GM21447 (cell line): ENCODE data around the gene DKK3.

ENCODE experiments used
- ATAC-seq: cut with Tn5 transposase; IDR thresholded peaks from one replicate; pipeline ENCODE4 v1.9.1; 2021; ENCODE audit not compliant: unreplicated experiment

Gene DKK3

GRCh38 chr11:12031856-12032544, 23.6 kb upstream of the DKK3 start:
- ATAC-seq = no peak

DNA sequence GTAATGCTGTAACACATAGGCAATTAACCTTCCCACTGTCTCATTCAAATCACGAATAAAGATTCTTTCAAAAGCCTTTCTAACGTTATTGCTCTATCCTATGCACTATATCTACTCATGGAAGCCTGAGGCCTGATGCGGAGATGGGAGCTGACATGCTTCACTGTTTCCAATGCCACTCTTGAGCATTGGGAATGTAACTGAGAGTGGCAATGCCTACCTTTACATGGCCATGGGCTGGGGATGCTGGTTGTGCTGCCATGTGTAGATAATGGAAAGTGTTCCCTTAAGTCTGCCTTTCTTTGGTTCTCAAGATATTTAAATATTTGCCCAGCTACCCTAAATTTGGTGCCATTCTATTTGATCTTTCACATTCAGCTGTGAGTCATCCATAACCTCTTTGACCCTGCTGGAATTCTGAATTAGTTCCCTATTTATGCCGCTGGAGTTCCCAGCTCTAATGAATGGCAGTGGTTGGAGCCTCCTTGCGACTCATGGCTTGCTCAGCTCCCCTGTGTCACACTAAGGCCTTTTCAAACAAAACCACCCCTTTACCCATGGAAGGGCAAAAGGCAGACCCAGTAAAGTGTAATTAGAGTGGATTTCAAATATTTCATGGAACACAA, 21.4 kb upstream of the DKK3 start:
- ATAC-seq = no peak

DNA sequence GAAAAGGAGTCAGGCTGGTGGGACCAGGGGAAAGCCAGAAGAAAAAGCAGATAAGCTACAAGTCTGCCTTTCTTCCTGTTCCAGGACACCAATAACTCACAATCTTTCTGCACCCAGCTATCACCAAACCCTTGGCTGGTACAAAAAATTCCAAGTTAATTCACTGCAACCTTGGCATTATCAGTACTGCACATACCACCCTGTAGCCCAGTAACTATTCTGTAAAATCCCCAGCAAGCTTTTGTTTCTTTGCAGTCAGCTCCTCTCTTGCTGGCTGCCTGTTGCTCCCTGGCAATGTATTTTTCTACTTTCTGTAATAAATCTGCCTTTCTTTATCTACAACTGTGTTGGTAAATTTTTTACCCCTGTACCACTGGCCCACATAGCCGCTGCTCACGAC, 20.7 kb upstream of the DKK3 start:
- no peak for ATAC-seq

DNA sequence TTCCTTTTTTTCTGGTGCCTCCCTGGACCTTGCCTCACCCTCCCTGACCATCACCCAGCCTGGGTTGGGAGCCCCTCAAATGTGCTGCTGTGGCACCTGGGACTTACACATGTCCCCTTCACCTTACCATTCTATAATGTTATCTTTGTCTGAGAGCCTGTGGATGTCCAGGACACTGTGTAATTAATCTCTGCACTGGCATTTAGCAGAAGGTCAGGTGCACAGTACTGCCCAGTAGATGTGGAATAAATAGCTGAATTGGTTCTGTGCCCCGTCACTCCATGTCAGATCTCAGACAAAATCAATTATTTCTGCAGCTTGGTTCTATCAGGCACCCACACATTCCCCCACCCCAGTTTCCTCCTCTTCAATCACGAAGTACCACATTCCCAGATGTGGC, 19.9 kb upstream of the DKK3 start:
- no peak for ATAC-seq

GRCh38 chr11:12026331-12027211, 18.1 kb upstream of the DKK3 start:
- ATAC-seq = no peak

GRCh38 chr11:12024254-12024926, 16.0 kb upstream of the DKK3 start:
- ATAC-seq = no peak

DNA sequence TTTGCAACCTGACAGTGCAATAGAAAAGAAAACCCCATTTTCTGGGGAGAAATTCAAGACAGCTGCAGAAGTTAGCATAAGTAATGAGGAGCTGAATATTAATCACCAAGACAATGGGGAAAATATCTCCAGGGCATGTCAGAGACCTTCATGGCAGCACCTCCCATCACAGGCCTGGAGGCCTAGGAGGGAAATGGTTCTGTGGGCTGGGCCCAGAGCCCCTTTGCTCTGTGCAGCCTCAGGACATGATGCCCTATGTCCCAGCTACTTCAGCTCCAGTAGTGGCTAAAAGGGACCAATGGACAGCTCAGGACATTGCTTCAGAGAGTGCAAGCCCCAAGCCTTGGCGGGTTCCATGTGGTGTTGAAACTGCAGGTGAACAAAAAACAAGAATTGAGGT, 14.6 kb upstream of the DKK3 start:
- no peak for ATAC-seq

GRCh38 chr11:12020546-12020945, 12.1 kb upstream of the DKK3 start:
- no peak for ATAC-seq

DNA sequence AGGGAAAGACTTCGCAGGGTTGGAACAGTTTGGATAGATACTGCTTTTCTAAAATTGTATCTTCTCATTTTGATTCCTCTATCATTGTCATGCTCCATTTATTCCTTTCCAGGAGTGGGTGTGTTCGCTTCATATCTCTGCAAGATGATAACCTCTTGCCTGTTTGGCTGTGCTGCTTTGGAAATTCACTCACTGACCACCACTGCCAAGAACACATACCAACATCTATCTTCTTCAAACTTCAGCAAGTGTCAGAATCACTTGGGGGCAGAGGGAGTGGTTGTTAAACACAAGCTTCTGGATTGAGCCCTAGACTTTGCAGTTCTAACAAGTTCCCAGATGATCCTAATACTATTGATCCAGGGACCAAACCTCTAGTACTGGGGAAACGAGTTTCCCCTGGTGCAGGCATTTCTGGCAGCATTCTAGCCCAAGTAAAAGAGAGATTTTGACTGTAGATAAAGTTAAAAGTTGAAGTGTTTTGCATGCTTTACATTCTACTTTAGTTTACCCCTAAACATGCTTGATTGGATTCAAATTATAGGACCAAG, 11.5 kb upstream of the DKK3 start:
- no peak for ATAC-seq

DNA sequence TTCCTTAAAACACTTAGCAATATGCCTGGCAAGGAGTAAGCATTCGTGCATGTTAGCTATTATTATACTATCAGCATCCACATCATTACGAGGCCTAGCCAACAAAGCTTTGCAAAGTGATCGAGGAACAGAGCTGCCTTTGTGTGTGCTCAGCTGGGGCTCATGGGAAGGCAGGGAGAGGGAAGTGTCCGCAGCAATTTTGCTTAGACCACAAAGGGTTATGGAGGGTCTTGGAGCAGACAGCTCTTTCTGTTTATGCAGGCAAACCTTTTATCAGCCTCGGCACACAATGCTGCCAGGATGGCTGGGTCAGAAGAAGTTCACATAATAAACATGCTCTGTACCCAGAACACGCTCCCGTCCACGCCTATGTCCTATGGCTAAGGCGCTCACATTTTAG, 10.9 kb upstream of the DKK3 start:
- ATAC-seq = no peak

GRCh38 chr11:12017865-12018453, 9.5 kb upstream of the DKK3 start:
- no peak for ATAC-seq

GRCh38 chr11:12017243-12017678, 8.8 kb upstream of the DKK3 start:
- no peak for ATAC-seq

GRCh38 chr11:12016246-12016645, 7.8 kb upstream of the DKK3 start:
- no peak for ATAC-seq

- no peak for ATAC-seq
Measured at GRCh38 chr11:12015486-12015885, 7.1 kb upstream of the DKK3 start.

GRCh38 chr11:12013781-12014180, 5.4 kb upstream of the DKK3 start:
- no peak for ATAC-seq

GRCh38 chr11:12009617-12010321, 1.3 kb upstream of the DKK3 start:
- no peak for ATAC-seq

DNA sequence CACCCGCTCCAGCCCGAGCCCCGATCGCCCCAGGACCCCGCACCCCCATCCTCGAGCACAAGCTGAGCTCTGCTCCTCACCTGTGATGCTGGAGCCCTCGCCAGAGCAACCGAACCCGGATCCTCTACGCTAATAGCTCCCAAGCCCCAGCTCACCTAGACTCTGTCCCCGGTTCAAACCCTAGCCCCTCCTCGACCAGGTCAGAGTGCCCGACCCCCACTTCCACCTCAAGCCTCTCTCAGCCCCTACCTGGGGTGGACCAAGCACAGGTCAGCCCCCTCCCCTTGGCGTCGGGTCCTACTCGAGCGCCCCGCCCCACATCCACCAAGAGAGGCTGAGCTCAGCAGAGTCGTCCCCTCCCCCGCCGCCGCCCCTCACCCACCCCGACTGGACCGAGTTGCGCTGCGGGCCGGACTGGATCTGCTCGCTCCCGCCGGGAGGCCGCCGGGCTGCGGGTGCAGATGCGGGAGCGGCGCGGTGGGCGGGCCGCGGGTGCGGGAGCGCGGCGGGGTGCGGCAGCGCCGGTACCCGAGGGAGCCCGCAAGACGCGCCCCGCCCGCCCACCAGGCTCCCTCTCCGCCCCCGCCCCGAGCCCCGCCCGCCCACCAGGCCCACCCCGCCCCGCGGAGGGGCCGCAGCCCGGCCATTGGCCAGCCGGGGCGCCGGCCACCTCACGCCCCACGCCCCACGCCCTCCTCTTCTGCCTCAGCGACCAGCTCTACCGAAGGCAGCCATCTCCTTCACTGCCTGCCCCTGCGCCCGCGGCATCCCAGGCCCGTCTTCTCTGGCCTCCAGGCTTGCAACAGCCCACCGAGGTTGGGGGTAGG, 577 bp upstream of the DKK3 start:
- ATAC-seq = no peak

- no peak for ATAC-seq
Measured at GRCh38 chr11:12007230-12007593, 1.2 kb downstream of the DKK3 start.

GRCh38 chr11:12006552-12007229, 1.7 kb downstream of the DKK3 start:
- ATAC-seq = no peak
